Left ventricle myocardium inferior (tissue), 1 donor: Measurements from ENCODE around the gene SPACA7. TPM values are rescaled to one million over a fixed set of nuclear protein-coding genes. Genes with fewer than 3 reads are reported as not detected.

Experiments
- DNase-seq: peaks from one replicate; pipeline ENCODE4 v3.0.0-alpha.2; 2020
- H3K27ac ChIP-seq: fragments of 200-600 bp; replicated peaks from 2 replicates; pipeline ENCODE4 v1.8.0; 2021
- H3K27me3 ChIP-seq: fragments of 200-600 bp; 2 replicates; pipeline ENCODE4 v1.8.0; 2021; ENCODE audit warnings: low read depth
- H3K36me3 ChIP-seq: fragments of 200-600 bp; 2 replicates; pipeline ENCODE4 v1.8.0; 2021
- H3K4me1 ChIP-seq: fragments of 200-600 bp; 2 replicates; pipeline ENCODE4 v1.8.0; 2021
- H3K4me3 ChIP-seq: fragments of 200-600 bp; 2 replicates; pipeline ENCODE4 v1.8.0; 2021; ENCODE audit warnings: mild to moderate bottlenecking, moderate library complexity
- H3K9me3 ChIP-seq: fragments of 200-600 bp; replicated peaks from 2 replicates; pipeline ENCODE4 v1.8.0; 2021
- CTCF ChIP-seq: fragments of 200-600 bp; IDR thresholded peaks from 2 replicates; pipeline ENCODE4 v1.8.0; 2021; ENCODE audit warnings: antibody characterized with exemption, mild to moderate bottlenecking, borderline replicate concordance
- intact Hi-C: fragments of 100-400 bp; cut with micrococcal nuclease; formaldehyde crosslinking; loops from one replicate; pipeline ENCODE4 v1.11.0; 2022
- total RNA-seq: library from RNA; stranded (reverse); fragmentation: NEBNext Ultra II Directional; extraction: Animal tissue kit (Norgen Biotek cat#: 25700); gene quantifications from one replicate; pipeline ENCODE4 v1.2.1, GENCODE V29; 2021
- donor health status: DM: no; HTN: yes; CAD: no; lungs with severe emphysema.

SPACA7 gene
- total RNA-seq, 1 donor from 2014 or later: not detected

DNA sequence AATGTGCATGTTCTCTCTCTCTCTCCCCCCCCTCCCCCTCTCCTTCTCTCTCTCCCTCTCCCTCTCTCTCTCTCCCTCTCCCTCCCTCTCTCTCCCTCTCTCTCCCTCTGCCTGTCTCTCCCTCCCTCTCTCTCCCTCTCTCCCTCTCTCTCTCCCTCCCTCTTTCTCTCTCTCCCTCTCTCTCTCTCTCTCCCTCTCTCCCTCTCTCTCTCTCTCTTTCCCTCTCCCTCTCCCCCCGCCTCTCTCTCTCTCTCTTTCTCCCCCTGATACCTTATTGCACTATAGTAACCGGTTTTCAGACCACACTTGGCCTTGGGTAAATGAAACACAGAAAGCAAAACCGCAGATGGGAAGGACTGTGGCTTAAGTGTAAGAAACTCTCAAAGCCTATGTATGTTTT lies 34.7 kb upstream of the SPACA7 start:
- Histone ChIP-seq H3K27me3 (peaks cover 92% of the 10 kb centered on the region), H3K27ac (no peak overlapping the region), H3K9me3 (peaks cover 15% of the 10 kb centered on the region), H3K4me3 (no peak overlapping the region), H3K4me1 (no peaks in the 10 kb centered on the region), H3K36me3 (no peaks in the 10 kb centered on the region)
- DNase-seq: no peak
- TF ChIP-seq CTCF: no peak
- intact Hi-C loops: no loop called here

- DNase-seq: no peak
- peaks cover 8% of the 10 kb centered on the region for H3K9me3 ChIP-seq
- no peaks in the 10 kb centered on the region for H3K4me1 ChIP-seq
- intact Hi-C loops: no loop called here
- no peak for TF ChIP-seq CTCF
- H3K36me3 ChIP-seq: no peaks in the 10 kb centered on the region
- peaks cover 92% of the 10 kb centered on the region for H3K27me3 ChIP-seq
- no peak overlapping the region for H3K4me3 ChIP-seq
- H3K27ac ChIP-seq: no peak overlapping the region
Observed at GRCh38 chr13:112341976-112342735, 34.0 kb upstream of the SPACA7 start.

- intact Hi-C loops: no loop called here
- Histone ChIP-seq H3K4me3 (no peak overlapping the region), H3K36me3 (no peaks in the 10 kb centered on the region), H3K27me3 (peaks cover 92% of the 10 kb centered on the region), H3K27ac (no peak overlapping the region), H3K4me1 (no peaks in the 10 kb centered on the region), H3K9me3 (peaks cover under 1% of the 10 kb centered on the region)
- no peak for TF ChIP-seq CTCF
- DNase-seq: no peak
Observed at GRCh38 chr13:112342841-112343361, 33.3 kb upstream of the SPACA7 start.

DNA sequence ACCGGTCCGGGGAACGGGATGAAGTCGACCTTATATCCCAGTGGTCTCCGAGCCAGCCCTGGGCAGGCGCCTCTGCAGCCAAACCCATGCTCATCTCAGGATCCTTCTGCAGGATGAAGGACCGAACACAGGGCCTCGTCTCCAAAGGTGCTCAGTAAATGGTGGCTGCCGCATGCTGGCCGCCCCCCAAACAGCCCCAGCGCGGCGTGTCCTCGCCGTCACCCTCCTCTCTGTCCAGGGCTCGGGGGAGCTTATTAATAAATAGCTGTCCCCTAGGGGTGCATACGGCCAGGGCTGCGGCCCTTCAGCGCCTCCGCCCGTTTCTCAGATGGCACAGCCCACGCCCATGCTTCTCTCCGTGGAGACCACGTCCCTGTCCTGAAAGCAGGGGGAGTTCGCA lies 32.6 kb upstream of the SPACA7 start:
- no peaks in the 10 kb centered on the region for H3K9me3 ChIP-seq
- no peak for DNase-seq
- no peaks in the 10 kb centered on the region for H3K36me3 ChIP-seq
- TF ChIP-seq CTCF: no peak
- intact Hi-C loops: no loop called here
- H3K4me1 ChIP-seq: no peaks in the 10 kb centered on the region
- peaks cover 92% of the 10 kb centered on the region for H3K27me3 ChIP-seq
- no peak overlapping the region for H3K27ac ChIP-seq
- no peak overlapping the region for H3K4me3 ChIP-seq

- no peak for TF ChIP-seq CTCF
- no peak overlapping the region for H3K4me3 ChIP-seq
- H3K9me3 ChIP-seq: no peaks in the 10 kb centered on the region
- intact Hi-C loops: no loop called here
- no peaks in the 10 kb centered on the region for H3K4me1 ChIP-seq
- no peaks in the 10 kb centered on the region for H3K36me3 ChIP-seq
- peaks cover 94% of the 10 kb centered on the region for H3K27me3 ChIP-seq
- no peak for DNase-seq
- H3K27ac ChIP-seq: no peak overlapping the region
Observed at GRCh38 chr13:112345826-112346172, 30.4 kb upstream of the SPACA7 start.
